Activated naive CD4-positive, alpha-beta T cell treated with anti-CD3 and anti-CD28 coated beads, Interleukin-2, amount 10 ng/mL, durations not matched to agents 7 days and 5 days (primary cell): ENCODE data around the gene PLCL2.
A peak's percentile ranks its signal among the peaks of the same experiment; 100 is the strongest.

Experiments used
- CTCF ChIA-PET: fragments of 350-600 bp; sonication (Branson Sonifier 250); formaldehyde crosslinking; loops from one replicate; lab custom pipeline; 2021; ENCODE audit warnings: antibody characterized with exemption; lab: Charles Lee
- DNase-seq: peaks from one replicate; pipeline ENCODE4 v3.0.0-alpha.2; 2020
- H3K27ac Mint-ChIP-seq: one replicate; pipeline ENCODE4 v1.8.0; 2021; ENCODE audit warnings: mild to moderate bottlenecking, moderate library complexity, mixed read lengths
- H3K27me3 Mint-ChIP-seq: one replicate; pipeline ENCODE4 v1.8.0; 2021; ENCODE audit warnings: mild to moderate bottlenecking, mixed read lengths
- H3K36me3 Mint-ChIP-seq: one replicate; pipeline ENCODE4 v1.8.0; 2021; ENCODE audit warnings: mixed read lengths
- H3K4me1 Mint-ChIP-seq: one replicate; pipeline ENCODE4 v1.8.0; 2021; ENCODE audit warnings: mixed read lengths
- H3K4me3 Mint-ChIP-seq: one replicate; pipeline ENCODE4 v1.8.0; 2021; ENCODE audit warnings: mild to moderate bottlenecking, moderate library complexity, mixed read lengths
- H3K9me3 Mint-ChIP-seq: one replicate; pipeline ENCODE4 v1.8.0; 2021; ENCODE audit warnings: mixed read lengths

PLCL2 gene

DNA sequence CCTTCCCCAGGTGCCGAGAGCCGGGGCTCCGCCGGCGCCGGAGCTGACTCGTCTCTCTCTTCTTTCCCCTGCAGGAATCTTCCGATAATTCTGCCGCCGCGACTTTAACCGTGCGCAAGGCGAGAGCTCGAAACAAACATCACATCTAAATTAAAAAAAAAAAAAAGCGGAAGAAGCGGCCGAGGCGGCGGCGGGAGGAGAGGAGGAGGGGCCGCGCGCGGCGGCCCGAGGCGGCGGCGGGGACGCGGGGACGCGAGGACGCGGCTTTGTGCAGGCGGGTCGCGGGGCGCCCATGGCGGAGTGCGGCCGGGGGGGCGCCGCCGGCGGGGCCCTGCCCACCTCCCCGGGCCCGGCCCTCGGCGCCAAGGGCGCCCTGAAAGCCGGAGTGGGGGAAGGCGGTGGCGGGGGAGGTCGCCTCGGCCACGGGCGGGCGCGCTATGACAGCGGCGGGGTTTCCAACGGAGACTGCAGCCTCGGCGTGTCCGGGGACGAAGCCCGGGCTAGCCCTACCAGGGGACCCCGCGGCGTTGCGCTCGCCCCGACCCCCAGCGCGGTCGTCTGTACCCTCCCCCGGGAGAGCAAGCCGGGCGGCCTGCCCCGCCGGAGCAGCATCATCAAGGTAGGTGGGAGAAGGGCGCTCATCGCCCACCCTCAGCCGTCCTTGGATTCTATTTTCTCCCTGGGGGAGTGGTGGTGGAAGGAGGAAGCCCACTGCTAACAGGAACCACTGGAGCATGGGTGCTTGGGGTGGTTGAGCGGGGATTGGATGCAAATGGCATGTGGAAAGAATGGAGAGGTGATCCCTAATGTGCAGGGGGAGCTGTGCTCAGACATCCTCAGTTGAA is at the start of gene PLCL2:
TSS of gene PLCL2 (plus strand) at position 208 of the 845 bp plus-strand sequence. CDS start at position 293, 85 bp downstream.
- peaks cover 4% of the 10 kb centered on the region for H3K27me3 Mint-ChIP-seq
- no peaks in the 10 kb centered on the region for H3K9me3 Mint-ChIP-seq
- peaks cover 23% of the 10 kb centered on the region for H3K36me3 Mint-ChIP-seq
- peaks cover 43% of the 10 kb centered on the region for H3K4me1 Mint-ChIP-seq
- CTCF ChIA-PET = interaction anchor here (0.6 to 5.9 kb wide), 21 partner anchors 12 to 498 kb away, joined by 3 to 44 read pairs (median 3); no protein-coding TSS in a partner anchor
- peak; percentile 84 for DNase-seq
- H3K4me3 Mint-ChIP-seq = peak within 1 kb of the TSS; percentile 96
- peak within 1 kb of the TSS; percentile 99 for H3K27ac Mint-ChIP-seq

DNA sequence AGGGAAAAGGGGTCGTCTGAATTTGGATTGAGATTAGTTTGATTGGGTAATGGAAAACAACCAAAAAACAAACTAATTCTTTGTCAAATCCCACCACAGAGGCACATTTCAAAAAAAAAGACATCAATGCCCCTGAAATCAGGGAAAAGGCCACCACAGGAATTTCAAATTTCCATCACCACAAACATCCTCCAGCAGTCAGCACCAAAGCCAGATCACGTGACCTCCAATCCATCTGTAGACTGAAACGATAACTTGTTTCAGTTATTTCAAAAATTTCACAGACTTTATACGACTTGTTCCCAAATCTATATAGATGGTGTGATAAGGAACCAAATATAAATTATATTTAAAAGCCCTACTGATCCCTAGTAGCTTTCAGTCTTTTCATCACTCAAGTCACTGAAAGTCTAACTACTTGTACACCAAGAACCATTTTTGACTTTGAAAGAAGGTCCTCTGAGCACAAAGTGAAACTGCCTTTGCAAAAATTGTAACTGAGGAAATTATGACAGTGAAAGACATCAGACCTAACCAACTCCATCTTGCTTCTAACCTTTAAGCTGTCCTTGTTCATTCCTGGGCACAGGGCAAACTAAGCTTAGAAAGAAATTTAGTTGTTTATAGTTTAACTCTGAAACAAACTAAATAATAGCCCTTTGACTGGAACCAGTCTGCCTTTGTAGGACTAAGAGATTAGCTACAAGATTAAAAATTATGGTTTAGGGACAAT is 48.1 kb upstream of the PLCL2 start:
- Mint-ChIP-seq H3K4me1 (peaks cover 49% of the 10 kb centered on the region), H3K27me3 (peaks cover 8% of the 10 kb centered on the region), H3K36me3 (peaks cover 2% of the 10 kb centered on the region), H3K9me3 (no peaks in the 10 kb centered on the region), H3K4me3 (no peak overlapping the region), H3K27ac (no peak overlapping the region)
- CTCF ChIA-PET = interaction anchor here (1.0 to 3.2 kb wide), 2 partner anchors 9 to 49 kb away, joined by 3 to 14 read pairs; no protein-coding TSS in a partner anchor
- DNase-seq = no peak

DNA sequence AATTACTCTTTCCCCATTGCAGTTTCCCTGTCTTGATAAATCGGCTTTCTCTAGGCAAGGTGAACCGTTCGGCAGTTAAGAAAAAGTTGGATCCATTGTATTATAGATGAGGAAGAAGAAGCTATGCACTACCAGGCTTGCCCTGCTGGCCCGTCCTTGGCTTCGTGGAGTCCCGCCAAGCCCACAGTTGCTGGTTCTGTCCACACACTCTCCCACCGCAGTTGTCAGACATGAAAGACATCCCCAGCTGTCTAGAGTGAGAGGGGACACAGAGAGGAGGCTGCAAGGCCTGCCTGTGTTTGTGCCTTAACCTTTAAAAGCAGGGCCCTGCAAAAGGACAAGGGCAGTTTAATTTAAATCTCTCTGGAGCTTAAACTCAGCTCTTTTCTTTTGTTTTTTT is 47.2 kb upstream of the PLCL2 start:
- CTCF ChIA-PET = interaction anchor here (1.0 to 3.2 kb wide), 4 partner anchors 9 to 48 kb away, joined by 3 to 14 read pairs (median 4); no protein-coding TSS in a partner anchor
- no peak overlapping the region for H3K4me3 Mint-ChIP-seq

DNA sequence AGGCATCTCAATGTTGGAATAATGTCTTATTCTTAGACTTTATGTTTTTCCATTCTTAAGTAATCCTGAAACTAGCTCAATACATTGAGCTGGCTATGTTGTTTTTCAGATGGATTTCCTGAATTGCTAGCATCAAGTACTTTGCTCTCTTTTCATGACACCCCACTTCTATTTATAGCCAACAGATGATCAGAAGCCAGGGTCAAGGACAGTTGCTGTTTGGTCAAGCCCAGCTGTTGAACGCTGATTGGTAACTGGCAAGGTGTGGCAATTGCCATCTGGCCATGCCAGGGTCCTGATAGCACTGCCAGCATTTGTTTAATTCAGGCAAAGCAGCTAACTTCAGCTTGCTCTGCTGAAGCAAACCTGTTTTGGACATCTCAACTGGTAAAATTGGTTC is 46.2 kb upstream of the PLCL2 start:
- Mint-ChIP-seq H3K4me1 (peaks cover 65% of the 10 kb centered on the region), H3K4me3 (no peak overlapping the region), H3K27me3 (peaks cover 5% of the 10 kb centered on the region), H3K36me3 (peaks cover 2% of the 10 kb centered on the region), H3K9me3 (no peaks in the 10 kb centered on the region), H3K27ac (no peak overlapping the region)
- no peak for DNase-seq
- CTCF ChIA-PET = interaction anchor here (1.0 to 3.2 kb wide), 3 partner anchors 10 to 391 kb away, joined by 3 to 14 read pairs (median 5); no protein-coding TSS in a partner anchor

More for the DNA sequence above, 47.2 kb upstream of the PLCL2 start:
- Mint-ChIP-seq H3K36me3 (peaks cover 2% of the 10 kb centered on the region), H3K9me3 (no peaks in the 10 kb centered on the region), H3K27me3 (peaks cover 5% of the 10 kb centered on the region), H3K4me1 (peaks cover 57% of the 10 kb centered on the region), H3K27ac (peak overlapping the region; percentile 26)
- DNase-seq = no peak

DNA sequence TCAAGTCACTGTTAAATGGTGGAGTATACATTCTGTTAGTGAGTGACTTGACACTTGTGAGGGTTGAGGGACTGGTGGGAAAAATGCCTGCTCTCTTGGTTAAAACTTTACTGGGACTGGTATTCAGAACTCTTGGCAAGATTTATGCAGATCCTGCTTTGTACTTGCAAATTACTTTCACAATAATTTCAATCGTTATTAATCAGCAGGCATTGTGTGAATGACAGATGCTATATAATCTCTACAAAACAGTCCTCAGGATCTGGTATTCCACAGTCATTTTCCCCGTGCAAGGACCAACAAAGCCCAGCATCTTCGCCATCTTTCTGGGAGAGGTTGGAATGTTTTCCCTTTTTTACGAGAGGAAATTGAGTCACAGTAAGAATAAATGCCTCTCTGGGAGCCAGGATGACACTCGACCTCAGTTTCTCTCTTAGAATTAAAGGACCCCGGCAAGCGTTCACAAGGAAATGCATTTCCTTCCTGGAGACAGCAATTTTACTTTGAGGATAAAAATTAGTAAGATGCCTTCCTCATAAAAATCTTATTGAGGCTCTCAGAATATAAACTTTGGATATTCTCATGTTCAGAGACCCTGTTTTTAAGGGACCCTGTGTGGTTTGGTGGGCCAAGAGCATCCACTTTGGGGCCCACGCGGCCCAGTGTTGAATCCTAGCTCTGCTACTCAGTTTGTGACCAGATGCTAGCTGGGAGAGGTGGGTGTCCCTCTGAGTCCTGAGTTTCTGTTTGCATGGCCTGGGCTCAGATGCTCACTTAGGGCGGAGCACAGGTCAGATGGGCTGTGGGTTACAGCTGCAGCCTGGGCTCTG is 45.3 kb upstream of the PLCL2 start:
- Mint-ChIP-seq H3K27me3 (peaks cover 5% of the 10 kb centered on the region), H3K9me3 (no peaks in the 10 kb centered on the region), H3K27ac (no peak overlapping the region), H3K4me3 (no peak overlapping the region), H3K36me3 (peaks cover 2% of the 10 kb centered on the region), H3K4me1 (peaks cover 73% of the 10 kb centered on the region)
- CTCF ChIA-PET = interaction anchor here (3.2 to 5.0 kb wide), 2 partner anchors 11 to 45 kb away, joined by 14 to 44 read pairs; partner anchors contain the start of gene PLCL2
- no peak for DNase-seq

DNA sequence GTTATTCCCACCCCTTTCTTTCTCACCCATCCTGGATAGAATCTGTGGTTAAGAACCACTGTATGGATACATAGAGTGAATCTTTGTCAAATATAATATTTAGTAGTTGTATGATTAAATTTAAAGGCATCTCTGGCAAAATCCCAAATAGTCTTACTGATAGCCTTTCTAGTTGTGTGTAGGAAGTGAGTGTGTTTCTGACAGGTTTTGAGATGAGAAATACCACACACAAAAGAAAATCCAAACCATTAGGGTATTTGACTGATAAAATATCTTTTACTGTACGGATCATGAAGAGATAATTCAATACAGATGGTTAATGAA is 44.7 kb upstream of the PLCL2 start:
- H3K9me3 Mint-ChIP-seq = no peaks in the 10 kb centered on the region
- peaks cover 78% of the 10 kb centered on the region for H3K4me1 Mint-ChIP-seq
- H3K4me3 Mint-ChIP-seq = no peak overlapping the region
- H3K27ac Mint-ChIP-seq = no peak overlapping the region
- DNase-seq = no peak
- peaks cover 2% of the 10 kb centered on the region for H3K36me3 Mint-ChIP-seq
- peaks cover 5% of the 10 kb centered on the region for H3K27me3 Mint-ChIP-seq
- CTCF ChIA-PET = interaction anchor here (5.0 kb wide), 1 partner anchor 44 kb away, joined by 44 read pairs; the partner anchor contains the start of gene PLCL2

DNA sequence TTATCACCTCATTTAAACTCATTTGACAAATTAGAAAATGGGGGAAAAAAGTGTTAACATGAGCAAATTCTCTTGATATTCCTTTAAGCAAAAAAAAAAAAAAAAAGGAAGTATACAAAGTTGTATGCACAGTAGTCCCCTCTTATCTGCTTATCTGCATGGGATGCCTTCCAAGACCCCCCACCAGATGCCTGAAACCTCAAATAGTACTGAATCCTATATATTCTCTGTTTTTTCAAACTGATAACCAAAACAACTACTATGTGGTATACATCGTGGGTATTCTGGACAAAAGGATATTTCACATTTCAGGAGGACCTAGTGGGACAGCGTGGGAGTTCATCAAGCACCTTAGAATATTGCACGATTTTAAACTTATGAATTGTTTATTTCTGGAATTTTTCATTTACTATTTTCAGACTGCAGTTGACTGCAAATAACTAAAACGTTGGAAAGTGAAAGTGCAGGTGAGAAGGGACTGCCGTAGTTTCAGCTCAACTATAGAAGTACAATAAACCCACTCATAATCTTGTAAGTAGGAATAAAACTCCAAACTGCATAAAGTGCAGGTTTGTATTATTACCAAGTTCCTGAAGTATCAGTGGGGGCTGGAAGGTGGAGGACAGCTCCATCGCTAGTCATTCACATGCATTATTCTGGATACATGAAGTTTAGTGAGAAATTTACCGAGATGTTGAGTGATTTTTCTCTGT is 43.6 kb upstream of the PLCL2 start:
- no peak for DNase-seq
- CTCF ChIA-PET = interaction anchor here (0.6 to 5.0 kb wide), 7 partner anchors 12 to 551 kb away, joined by 3 to 44 read pairs (median 4); partner anchors contain the start of gene PLCL2
- Mint-ChIP-seq H3K9me3 (no peaks in the 10 kb centered on the region), H3K4me1 (peaks cover 86% of the 10 kb centered on the region), H3K36me3 (peaks cover 2% of the 10 kb centered on the region), H3K4me3 (peak overlapping the region; percentile 73), H3K27ac (peak overlapping the region; percentile 98), H3K27me3 (no peaks in the 10 kb centered on the region)

DNA sequence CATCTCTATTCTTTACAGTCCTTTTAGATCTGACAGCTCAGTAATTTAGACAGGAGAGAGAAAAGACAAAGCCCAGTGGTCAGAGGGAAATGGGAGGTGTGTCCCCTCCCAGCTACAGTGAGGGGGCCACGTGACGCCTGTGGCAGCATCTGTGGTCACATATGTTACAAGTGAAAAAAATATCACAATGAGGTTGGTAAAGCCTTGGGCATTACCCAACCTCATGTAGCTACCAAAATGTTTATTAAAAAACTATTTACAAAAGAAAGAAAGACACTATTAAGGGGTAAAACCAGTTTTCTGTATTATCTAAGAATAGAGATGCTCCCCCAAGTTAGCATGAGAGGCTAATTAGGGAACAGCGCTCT is 42.9 kb upstream of the PLCL2 start:
- peaks cover 2% of the 10 kb centered on the region for H3K36me3 Mint-ChIP-seq
- peak overlapping the region; percentile 98 for H3K27ac Mint-ChIP-seq
- peaks cover 87% of the 10 kb centered on the region for H3K4me1 Mint-ChIP-seq
- peak; percentile 72 for DNase-seq
- CTCF ChIA-PET = interaction anchor here (0.6 to 5.0 kb wide), 9 partner anchors 13 to 552 kb away, joined by 3 to 44 read pairs (median 4); partner anchors contain the start of gene PLCL2
- no peaks in the 10 kb centered on the region for H3K27me3 Mint-ChIP-seq
- H3K9me3 Mint-ChIP-seq = no peaks in the 10 kb centered on the region
- peak overlapping the region; percentile 73 for H3K4me3 Mint-ChIP-seq

DNA sequence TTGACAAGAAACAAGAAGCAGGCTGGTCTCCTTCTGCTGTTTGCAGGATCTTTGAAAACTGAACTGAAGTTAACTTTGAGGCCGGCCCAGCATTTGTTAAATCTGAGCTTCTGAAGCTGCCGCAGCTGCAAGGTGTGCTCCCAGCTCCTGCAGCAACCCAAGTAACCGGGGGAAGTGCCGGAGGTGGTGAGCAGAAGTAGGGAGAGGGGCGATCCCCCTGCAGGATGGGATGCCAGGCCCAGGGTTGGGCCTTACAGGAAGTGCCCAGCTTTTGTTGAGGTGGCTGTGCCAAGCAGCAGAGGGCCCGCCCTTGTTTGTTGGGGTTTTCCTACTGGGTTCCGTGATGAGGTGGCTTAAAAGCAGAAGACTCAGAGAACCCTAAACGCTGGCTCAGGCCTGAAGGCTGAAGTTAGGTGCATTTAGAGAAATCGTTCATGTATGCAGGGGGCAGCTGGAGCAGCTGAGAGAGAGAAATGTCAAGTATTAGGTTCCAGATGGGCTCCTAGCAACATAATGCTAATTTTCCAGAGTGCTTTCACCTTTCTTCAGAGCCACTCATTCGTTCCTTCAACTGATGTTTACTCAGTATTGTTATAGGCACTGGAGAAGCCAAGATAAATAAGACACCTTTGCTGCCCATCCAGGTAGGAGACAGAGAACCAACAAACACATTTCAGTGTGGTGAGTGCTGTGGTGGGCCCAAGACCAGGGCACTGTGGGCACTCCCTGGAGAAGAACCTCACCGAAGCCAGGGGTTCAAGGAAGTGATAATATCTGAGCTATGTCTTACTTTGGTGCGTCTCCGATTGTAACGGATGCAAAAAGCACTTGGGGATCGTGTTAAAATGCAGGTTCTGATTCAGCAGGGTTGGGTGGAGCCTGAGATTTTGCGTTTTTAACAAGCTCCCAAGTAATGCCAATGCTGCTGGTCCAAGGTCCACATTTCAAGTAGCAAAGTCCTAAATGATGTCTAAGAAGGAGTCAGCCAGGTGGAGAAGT is 42.2 kb upstream of the PLCL2 start:
- H3K4me1 Mint-ChIP-seq = peaks cover 86% of the 10 kb centered on the region
- CTCF ChIA-PET = interaction anchor here (0.6 to 5.0 kb wide), 10 partner anchors 14 to 552 kb away, joined by 3 to 44 read pairs (median 4); partner anchors contain the start of gene PLCL2
- H3K4me3 Mint-ChIP-seq = peak overlapping the region; percentile 73
- peak; percentile 85 for DNase-seq
- peaks cover 2% of the 10 kb centered on the region for H3K36me3 Mint-ChIP-seq
- H3K27me3 Mint-ChIP-seq = no peaks in the 10 kb centered on the region
- H3K9me3 Mint-ChIP-seq = no peaks in the 10 kb centered on the region
- H3K27ac Mint-ChIP-seq = peak overlapping the region; percentile 98

DNA sequence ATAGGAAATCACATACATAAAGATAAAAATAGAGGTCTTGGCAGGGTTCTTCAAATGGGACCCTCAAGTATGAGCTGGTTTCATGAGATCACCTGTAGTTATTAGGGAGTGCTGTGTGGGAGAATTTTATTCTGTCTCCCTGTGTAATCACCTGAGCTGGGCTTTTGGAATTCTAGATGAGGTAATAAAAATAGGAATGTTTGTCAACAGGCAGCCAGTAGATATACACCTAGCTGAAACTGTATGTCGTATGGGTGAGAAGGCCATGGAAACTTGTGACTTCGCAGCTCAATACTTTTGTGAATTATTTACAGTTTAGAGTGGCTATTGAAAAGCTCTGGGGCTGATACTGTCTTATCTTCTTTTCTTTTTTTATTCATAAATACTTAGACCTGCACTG is 40.5 kb upstream of the PLCL2 start:
- CTCF ChIA-PET = interaction anchor here (0.5 to 5.0 kb wide), 2 partner anchors 40 to 371 kb away, joined by 3 to 44 read pairs; partner anchors contain the start of gene PLCL2
- H3K9me3 Mint-ChIP-seq = no peaks in the 10 kb centered on the region
- H3K36me3 Mint-ChIP-seq = no peaks in the 10 kb centered on the region
- DNase-seq = no peak
- no peak overlapping the region for H3K4me3 Mint-ChIP-seq
- H3K27me3 Mint-ChIP-seq = no peaks in the 10 kb centered on the region
- peaks cover 83% of the 10 kb centered on the region for H3K4me1 Mint-ChIP-seq
- H3K27ac Mint-ChIP-seq = peak overlapping the region; percentile 98

DNA sequence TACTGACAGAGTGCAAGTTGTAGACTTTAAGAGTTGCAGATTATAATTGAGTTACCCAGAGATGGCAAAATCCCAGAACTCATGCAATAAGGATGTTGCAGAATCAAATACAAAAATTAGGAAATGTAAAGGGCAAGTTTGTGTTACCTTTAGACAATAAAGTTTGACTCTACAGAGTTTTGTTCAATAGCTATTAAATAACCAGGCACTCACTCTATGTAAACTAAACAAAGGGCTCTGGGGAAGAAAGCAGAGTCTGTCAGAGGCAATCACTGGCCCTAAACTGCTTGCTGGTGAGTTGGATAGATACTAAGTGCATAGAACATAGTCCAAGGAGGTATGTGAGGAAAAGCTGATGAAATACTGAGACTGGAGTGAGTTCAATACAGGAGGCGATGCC is 40.0 kb upstream of the PLCL2 start:
- Mint-ChIP-seq H3K9me3 (no peaks in the 10 kb centered on the region), H3K36me3 (no peaks in the 10 kb centered on the region), H3K4me1 (peaks cover 83% of the 10 kb centered on the region), H3K27me3 (no peaks in the 10 kb centered on the region), H3K4me3 (no peak overlapping the region), H3K27ac (no peak overlapping the region)
- CTCF ChIA-PET = interaction anchor here (5.0 kb wide), 1 partner anchor 39 kb away, joined by 44 read pairs; the partner anchor contains the start of gene PLCL2
- DNase-seq = no peak
